NCI-H1417 (cell line): Measurements from ENCODE around the gene RNF225.
A peak's percentile ranks its signal among the peaks of the same experiment; 100 is the strongest.

Experiments used
- DNase-seq, 3 experiments: peaks; one replicate each; lab custom pipeline; 2025; lab: John Stamatoyannopoulos, UW

RNF225 gene

GRCh38 chr19:58387338-58388174 is 7.9 kb upstream of the RNF225 start:
- no peak for DNase-seq

GRCh38 chr19:58388175-58388526 is 7.3 kb upstream of the RNF225 start:
- no peak for DNase-seq

GRCh38 chr19:58392945-58393724 is 2.3 kb upstream of the RNF225 start:
- peak in 1 of 3 experiments; percentile 29 for DNase-seq

- no peak for DNase-seq
Measured at GRCh38 chr19:58393725-58394033, 1.8 kb upstream of the RNF225 start.

GRCh38 chr19:58394821-58395219 is 636 bp upstream of the RNF225 start:
- no peak for DNase-seq

GRCh38 chr19:58395979-58396627 is 647 bp downstream of the RNF225 start:
- no peak for DNase-seq

- DNase-seq = no peak
Measured at GRCh38 chr19:58396691-58397532, 1.5 kb downstream of the RNF225 start.

- DNase-seq = no peak
Measured at GRCh38 chr19:58397533-58398037, 2.1 kb downstream of the RNF225 start.

- DNase-seq = no peak
Measured at GRCh38 chr19:58398087-58398486, 2.6 kb downstream of the RNF225 start.

- no peak for DNase-seq
Measured at GRCh38 chr19:58398545-58398944, 3.1 kb downstream of the RNF225 start.

- no peak for DNase-seq
Measured at GRCh38 chr19:58399903-58400302, 4.4 kb downstream of the RNF225 start.

- peak in 2 of 3 experiments; percentile 69 to 83 for DNase-seq
Measured at GRCh38 chr19:58400316-58400915, 5.0 kb downstream of the RNF225 start.

- peak; percentile 99 to 100 (median 99) for DNase-seq
Measured at GRCh38 chr19:58400916-58401839, 5.7 kb downstream of the RNF225 start.

- DNase-seq = no peak
Measured at GRCh38 chr19:58401840-58402421, 6.5 kb downstream of the RNF225 start.

- peak in 1 of 3 experiments; percentile 35 for DNase-seq
Measured at GRCh38 chr19:58403920-58404478, 8.5 kb downstream of the RNF225 start.

- DNase-seq = peak in 1 of 3 experiments; percentile 22
Measured at GRCh38 chr19:58406818-58407657, 11.6 kb downstream of the RNF225 start.

GRCh38 chr19:58407658-58408151 is 12.2 kb downstream of the RNF225 start:
- DNase-seq = peak in 2 of 3 experiments; percentile 51 to 68
